Prostate gland (tissue), 2 donors: ENCODE measurements around the gene NDST3.

Experiments used
- POLR2A ChIP-seq: fragments of 450-650 bp; IDR thresholded peaks from one replicate; pipeline ENCODE4 v1.6.1; 2016; ENCODE audit warnings: antibody characterized with exemption, mild to moderate bottlenecking
- POLR2AphosphoS5 ChIP-seq: sonication (generic); formaldehyde crosslinking; IDR thresholded peaks from one replicate; pipeline ENCODE4 v1.6.1; 2017; ENCODE audit warnings: antibody characterized with exemption
- TF ChIP-seq, protein P1 (sequence below), 4 experiments: fragments of 200-600 bp in 2 of 4; fragments of 450-650 bp in 2 of 4; sonication (generic) in 2 of 4; IDR thresholded peaks; 1 replicate in 3 of 4; 2 replicates in 1 of 4; pipeline ENCODE4 v1.5.1; 2016 to 2019; ENCODE audit warnings: antibody characterized with exemption in 4 of 4, mild to moderate bottlenecking in 2 of 4, moderate library complexity in 2 of 4

DNA sequence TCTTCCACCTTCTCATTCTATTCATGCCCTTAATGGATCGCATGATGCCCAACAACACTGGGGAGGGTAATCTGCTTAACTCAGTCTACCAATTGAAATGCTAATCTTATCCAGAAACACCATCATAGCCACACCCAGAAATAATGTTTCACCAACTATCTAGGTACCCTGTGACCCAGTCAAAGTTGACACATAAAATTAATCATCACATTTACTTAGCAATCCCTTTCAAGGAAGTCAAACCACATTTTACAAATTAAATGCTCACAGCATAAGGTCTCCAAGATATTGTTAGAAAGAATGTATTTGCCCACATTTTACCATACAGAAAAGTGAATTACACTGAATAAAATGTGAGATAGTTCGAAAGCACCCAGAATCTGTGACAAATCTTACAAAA is 226.0 kb downstream of the NDST3 start:
- no peak for TF ChIP-seq POLR2A
- TF ChIP-seq POLR2AphosphoS5 = no peak
- TF ChIP-seq, protein P1, sequence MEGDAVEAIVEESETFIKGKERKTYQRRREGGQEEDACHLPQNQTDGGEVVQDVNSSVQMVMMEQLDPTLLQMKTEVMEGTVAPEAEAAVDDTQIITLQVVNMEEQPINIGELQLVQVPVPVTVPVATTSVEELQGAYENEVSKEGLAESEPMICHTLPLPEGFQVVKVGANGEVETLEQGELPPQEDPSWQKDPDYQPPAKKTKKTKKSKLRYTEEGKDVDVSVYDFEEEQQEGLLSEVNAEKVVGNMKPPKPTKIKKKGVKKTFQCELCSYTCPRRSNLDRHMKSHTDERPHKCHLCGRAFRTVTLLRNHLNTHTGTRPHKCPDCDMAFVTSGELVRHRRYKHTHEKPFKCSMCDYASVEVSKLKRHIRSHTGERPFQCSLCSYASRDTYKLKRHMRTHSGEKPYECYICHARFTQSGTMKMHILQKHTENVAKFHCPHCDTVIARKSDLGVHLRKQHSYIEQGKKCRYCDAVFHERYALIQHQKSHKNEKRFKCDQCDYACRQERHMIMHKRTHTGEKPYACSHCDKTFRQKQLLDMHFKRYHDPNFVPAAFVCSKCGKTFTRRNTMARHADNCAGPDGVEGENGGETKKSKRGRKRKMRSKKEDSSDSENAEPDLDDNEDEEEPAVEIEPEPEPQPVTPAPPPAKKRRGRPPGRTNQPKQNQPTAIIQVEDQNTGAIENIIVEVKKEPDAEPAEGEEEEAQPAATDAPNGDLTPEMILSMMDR (IDR thresholded peaks at IDR 0.05) = no peak
